ENCODE data around the gene WIPI1. TPM values are rescaled to one million over a fixed set of nuclear protein-coding genes. Genes with fewer than 3 reads are reported as not detected.

WIPI1 gene
- total and polyA plus RNA-seq, 10 of the 15 experiments (the other 5 are each of a cell fraction or from before 2014, with no cell fraction given): 6.5 to 44.5 (median 26.2) TPM

- FAIRE-seq (no peak), ATAC-seq (no peak), DNase-seq (ENCODE audit: low read depth, low spot score) (no peak)
- Histone ChIP-seq H2AFZ (ENCODE audit: control insufficient read depth, low read depth, low read length) (no peak overlapping the region), H3K4me2 (ENCODE audit: control insufficient read depth, insufficient read depth) (no peak overlapping the region), H3K27me3 (replicated peaks in 1 of 2; ENCODE audit: control insufficient read depth in 2 of 2, insufficient read depth in 2 of 2, low read length in 1 of 2) (no peaks in the 10 kb centered on the region), H4K20me1 (ENCODE audit: control insufficient read depth, insufficient read depth) (no peaks in the 10 kb centered on the region), H3K4me1 (ENCODE audit: control insufficient read depth, insufficient read depth, low read length) (no peaks in the 10 kb centered on the region), H3K36me3 (ENCODE audit: control insufficient read depth in 2 of 2, insufficient read depth in 2 of 2, low read length in 1 of 2) (no peaks in the 10 kb centered on the region; a peak in 1 of 4 replicates), H3K9me3 (replicated peaks; ENCODE audit: control insufficient read depth, insufficient read depth, low read length) (no peaks in the 10 kb centered on the region; the same call in 2 of the 3 replicates), H3K4me3 (no peak overlapping the region), H3K27ac (ENCODE audit: control insufficient read depth, insufficient read depth) (no peak overlapping the region), H3K79me2 (ENCODE audit: control insufficient read depth, insufficient read depth, low read length) (no peaks in the 10 kb centered on the region), H3K9ac (ENCODE audit: control insufficient read depth, insufficient read depth, low read length) (no peak overlapping the region)
- SMC1A ChIA-PET (ENCODE audit: uncharacterized antibody, unreplicated experiment): no interaction called here
- intact Hi-C loops (cut with micrococcal nuclease; ENCODE audit: unreplicated experiment) (no loop called here), in situ Hi-C loops (cut with MboI) (no loop called here)
- RAD21 ChIA-PET (ENCODE audit: unreplicated experiment): no interaction called here
- WGBS (ENCODE audit: insufficient coverage, insufficient replicate concordance, low lambda C conversion rate, missing lambda C conversion rate): 100% methylated on average over 3 of the region's 3 CpGs
- POLR2A ChIA-PET: interaction anchor here (1.4 kb wide), 1 partner anchor 18 kb away, joined by 4 read pairs; no protein-coding TSS in a partner anchor
- CTCF ChIA-PET: interaction anchor here (2.0 to 5.2 kb wide), 2 partner anchors 19 to 20 kb away, joined by 9 to 19 read pairs; no protein-coding TSS in a partner anchor
- no TSS peak for BruUV-seq (replicated peaks)
- TF ChIP-seq USF2 (IDR thresholded peaks at IDR 0.05; ENCODE audit: borderline replicate concordance, low read depth, low read length) (no peak), KDM1A (IDR thresholded peaks at IDR 0.05; ENCODE audit: borderline replicate concordance) (no peak), SMAD5 (IDR thresholded peaks at IDR 0.05; ENCODE audit: low read depth) (no peak), TCF12 (IDR thresholded peaks at IDR 0.05; ENCODE audit: low read depth, low read length) (no peak), RB1 (IDR thresholded peaks at IDR 0.05; ENCODE audit: borderline replicate concordance) (no peak), GATAD2B (conservative IDR thresholded peaks at IDR 0.05; ENCODE audit: low read depth) (no peak), E4F1 (IDR thresholded peaks at IDR 0.05; ENCODE audit: borderline replicate concordance, partially characterized antibody) (no peak), FOXM1 (IDR thresholded peaks at IDR 0.05; ENCODE audit: low read depth, low read length) (no peak), JUNB (IDR thresholded peaks at IDR 0.05) (no peak), CHD4 (IDR thresholded peaks at IDR 0.05) (no peak), SIX5 (IDR thresholded peaks at IDR 0.05; ENCODE audit: low read depth, low read length, severe bottlenecking) (no peak), RBBP5 (conservative IDR thresholded peaks at IDR 0.05) (no peak), TARDBP (IDR thresholded peaks at IDR 0.05; ENCODE audit: borderline replicate concordance) (no peak), HDGF (IDR thresholded peaks at IDR 0.05) (no peak), BMI1 (IDR thresholded peaks at IDR 0.05; ENCODE audit: borderline replicate concordance) (no peak), ZBTB40 (IDR thresholded peaks at IDR 0.05; ENCODE audit: borderline replicate concordance) (no peak), NR2F1 (conservative IDR thresholded peaks at IDR 0.05) (no peak), MTA3 (IDR thresholded peaks at IDR 0.05; ENCODE audit: borderline replicate concordance, low read length) (no peak), USF1 (IDR thresholded peaks at IDR 0.05; ENCODE audit: borderline replicate concordance, extremely low read length, insufficient read depth, low read depth, low read length) (no peak)
Observed at GRCh38 chr17:68417317-68417716, 40.0 kb downstream of the WIPI1 start.
